Karpas-422 (cell line): ENCODE measurements around the gene CPED1. TPM values are rescaled to one million over a fixed set of nuclear protein-coding genes. Genes with fewer than 3 reads are reported as not detected.

Experiments
- DNase-seq: peaks from one replicate; pipeline ENCODE4 v3.0.0-alpha.2; 2015
- H2AFZ ChIP-seq: fragments of 200-600 bp; sonication (generic); 2 replicates; pipeline ENCODE4 v1.6.1; 2014; ENCODE audit warnings: antibody characterized with exemption, low read length, mixed read lengths
- H3K27ac ChIP-seq: fragments of 200-600 bp; sonication (generic); 2 replicates; pipeline ENCODE4 v1.5.1; 2014; ENCODE audit warnings: mild to moderate bottlenecking, low read length, moderate library complexity
- H3K27me3 ChIP-seq: fragments of 200-600 bp; sonication (generic); 2 replicates; pipeline ENCODE4 v1.6.1; 2014; ENCODE audit warnings: low read length, mixed read lengths
- H3K36me3 ChIP-seq: fragments of 200-600 bp; sonication (generic); 2 replicates; pipeline ENCODE4 v1.6.1; 2014; ENCODE audit warnings: low read length, mixed read lengths; ENCODE audit not compliant: insufficient read depth
- H3K4me1 ChIP-seq: fragments of 200-600 bp; sonication (generic); 2 replicates; pipeline ENCODE4 v1.6.1; 2014; ENCODE audit warnings: mild to moderate bottlenecking, low read length, mixed read lengths
- H3K4me2 ChIP-seq: fragments of 200-600 bp; sonication (generic); 2 replicates; pipeline ENCODE4 v1.6.1; 2014; ENCODE audit warnings: low read length, low read depth, mild to moderate bottlenecking; ENCODE audit not compliant: poor library complexity, severe bottlenecking
- H3K4me3 ChIP-seq: fragments of 200-600 bp; sonication (generic); 2 replicates; pipeline ENCODE4 v1.5.1; 2014; ENCODE audit warnings: mild to moderate bottlenecking, antibody characterized with exemption, low read length, mixed read lengths
- H3K79me2 ChIP-seq: fragments of 200-600 bp; sonication (generic); 2 replicates; pipeline ENCODE4 v1.6.1; 2014; ENCODE audit warnings: mild to moderate bottlenecking, low read length, mixed read lengths
- H3K9ac ChIP-seq: fragments of 200-600 bp; sonication (generic); 2 replicates; pipeline ENCODE4 v1.6.0; 2014; ENCODE audit warnings: low read length
- H3K9me2 ChIP-seq: fragments of 200-600 bp; sonication (generic), shearing (Covaris generic); replicated peaks from 2 replicates; pipeline ENCODE4 v1.6.0; 2014; ENCODE audit warnings: mild to moderate bottlenecking, low read length, moderate library complexity; ENCODE audit not compliant: insufficient read depth
- H3K9me3 ChIP-seq: fragments of 300-700, 200-600 bp; sonication (generic); 2 replicates; pipeline ENCODE4 v1.6.1; 2014; ENCODE audit warnings: low read length, mixed read lengths
- H4K20me1 ChIP-seq: fragments of 200-600 bp; sonication (generic); 2 replicates; pipeline ENCODE4 v1.6.1; 2014; ENCODE audit warnings: mild to moderate bottlenecking, antibody characterized with exemption, low read length, low read depth; ENCODE audit not compliant: insufficient read depth
- total RNA-seq: library from RNA; depleted of rRNA; stranded (reverse); fragments of >200 nt; shearing (Covaris generic); gene quantifications from 2 replicates; pipeline ENCODE4 v1.2.3, GENCODE V29; 2014; ENCODE audit warnings: low replicate concordance

CPED1 gene
- total RNA-seq, 1 experiment from 2014 or later: 0.04 TPM

- Histone ChIP-seq H3K9me2 (no peaks in the 10 kb centered on the region), H2AFZ (no peak overlapping the region), H3K9ac (no peak overlapping the region), H3K79me2 (no peaks in the 10 kb centered on the region), H3K4me2 (no peak overlapping the region), H3K27ac (no peak overlapping the region), H3K4me3 (no peak overlapping the region), H3K27me3 (no peaks in the 10 kb centered on the region), H3K36me3 (no peaks in the 10 kb centered on the region), H3K4me1 (no peaks in the 10 kb centered on the region), H3K9me3 (no peaks in the 10 kb centered on the region), H4K20me1 (no peaks in the 10 kb centered on the region)
- DNase-seq: no peak
Observed at GRCh38 chr7:121300685-121301420, 312.3 kb downstream of the CPED1 start.

GRCh38 chr7:121301446-121302213, 313.1 kb downstream of the CPED1 start:
- no peak overlapping the region for H3K4me3 ChIP-seq
- H3K4me2 ChIP-seq: no peak overlapping the region
- no peak for DNase-seq
- H4K20me1 ChIP-seq: no peaks in the 10 kb centered on the region
- no peaks in the 10 kb centered on the region for H3K4me1 ChIP-seq
- no peaks in the 10 kb centered on the region for H3K27me3 ChIP-seq
- H3K79me2 ChIP-seq: no peaks in the 10 kb centered on the region
- no peaks in the 10 kb centered on the region for H3K36me3 ChIP-seq
- H3K9me2 ChIP-seq: no peaks in the 10 kb centered on the region
- H3K27ac ChIP-seq: no peak overlapping the region
- H3K9ac ChIP-seq: no peak overlapping the region
- H2AFZ ChIP-seq: no peak overlapping the region
- H3K9me3 ChIP-seq: no peaks in the 10 kb centered on the region

- Histone ChIP-seq H4K20me1 (no peaks in the 10 kb centered on the region), H3K79me2 (no peaks in the 10 kb centered on the region), H3K9me3 (no peaks in the 10 kb centered on the region), H2AFZ (no peak overlapping the region), H3K9ac (no peak overlapping the region), H3K27ac (no peak overlapping the region), H3K4me1 (no peaks in the 10 kb centered on the region), H3K36me3 (no peaks in the 10 kb centered on the region), H3K9me2 (no peaks in the 10 kb centered on the region), H3K4me2 (no peak overlapping the region), H3K27me3 (no peaks in the 10 kb centered on the region), H3K4me3 (no peak overlapping the region)
- no peak for DNase-seq
Observed at GRCh38 chr7:121302214-121302745, 313.8 kb downstream of the CPED1 start.

DNA sequence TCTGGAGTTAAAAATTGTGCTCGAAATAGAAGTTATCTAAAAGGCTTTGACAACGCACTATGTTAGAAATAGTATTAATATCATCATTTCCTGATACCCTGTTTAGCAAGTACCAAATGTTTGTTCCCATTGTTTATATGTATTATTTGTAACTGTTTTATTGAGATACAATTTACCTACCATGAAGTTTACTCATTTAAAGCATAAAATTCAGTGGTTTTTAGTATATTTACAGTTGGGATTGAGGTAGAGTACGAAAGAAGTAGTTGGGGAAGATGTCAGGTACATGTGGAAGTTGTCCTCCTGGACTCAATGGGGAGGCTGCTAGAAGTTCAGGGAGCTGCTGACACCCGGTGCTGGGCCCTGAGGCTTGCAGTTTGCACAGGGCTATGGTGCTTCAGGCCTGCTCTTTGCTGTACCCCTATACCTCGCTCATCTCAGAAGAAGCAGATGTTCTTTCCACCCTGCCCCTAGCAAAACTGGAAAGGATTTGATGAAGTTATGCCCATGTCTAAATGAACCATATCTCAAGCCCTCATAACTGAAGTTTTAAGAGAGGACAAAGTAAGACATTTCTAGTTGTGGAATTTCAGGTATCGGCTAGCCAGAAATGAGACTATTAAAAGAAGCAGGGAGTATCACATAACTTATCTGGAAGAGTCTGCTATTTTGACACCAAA, 315.1 kb downstream of the CPED1 start:
- no peak overlapping the region for H3K4me3 ChIP-seq
- H3K4me2 ChIP-seq: no peak overlapping the region
- H2AFZ ChIP-seq: no peak overlapping the region
- no peak for DNase-seq
- no peaks in the 10 kb centered on the region for H3K79me2 ChIP-seq
- H3K27ac ChIP-seq: no peak overlapping the region
- H3K36me3 ChIP-seq: no peaks in the 10 kb centered on the region
- H3K4me1 ChIP-seq: no peaks in the 10 kb centered on the region
- H3K9me3 ChIP-seq: no peaks in the 10 kb centered on the region
- H3K9me2 ChIP-seq: no peaks in the 10 kb centered on the region
- no peaks in the 10 kb centered on the region for H3K27me3 ChIP-seq
- no peaks in the 10 kb centered on the region for H4K20me1 ChIP-seq
- H3K9ac ChIP-seq: no peak overlapping the region

GRCh38 chr7:121304102-121304658, 315.7 kb downstream of the CPED1 start:
- Histone ChIP-seq H3K79me2 (no peaks in the 10 kb centered on the region), H3K36me3 (no peaks in the 10 kb centered on the region), H2AFZ (no peak overlapping the region), H3K27ac (no peak overlapping the region), H3K27me3 (no peaks in the 10 kb centered on the region), H3K4me2 (no peak overlapping the region), H3K9ac (no peak overlapping the region), H4K20me1 (no peaks in the 10 kb centered on the region), H3K4me1 (no peaks in the 10 kb centered on the region), H3K9me3 (no peaks in the 10 kb centered on the region), H3K9me2 (no peaks in the 10 kb centered on the region), H3K4me3 (no peak overlapping the region)
- DNase-seq: no peak

DNA sequence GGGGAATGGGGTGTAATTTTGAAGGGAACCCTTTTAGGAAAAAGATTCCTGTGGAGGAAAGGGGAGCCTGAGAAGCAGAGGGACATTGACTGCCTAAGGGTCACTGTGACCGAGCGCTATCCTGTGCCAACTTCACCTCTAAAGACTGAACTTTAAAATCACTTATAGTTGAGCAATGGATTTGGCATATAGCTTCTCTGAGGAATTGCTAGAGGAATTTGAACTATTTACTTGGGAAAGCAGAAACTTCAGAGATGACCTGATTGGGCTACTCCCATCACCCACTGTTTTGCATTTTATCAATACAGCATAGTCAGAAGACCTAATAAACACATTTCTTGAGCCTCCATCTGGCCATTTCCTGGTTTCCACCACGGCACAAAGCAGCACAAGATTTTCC, 316.6 kb downstream of the CPED1 start:
- Histone ChIP-seq H3K79me2 (no peaks in the 10 kb centered on the region), H3K27ac (no peak overlapping the region), H3K9ac (no peak overlapping the region), H4K20me1 (no peaks in the 10 kb centered on the region), H2AFZ (no peak overlapping the region), H3K9me2 (no peaks in the 10 kb centered on the region), H3K27me3 (no peaks in the 10 kb centered on the region), H3K4me3 (no peak overlapping the region), H3K9me3 (no peaks in the 10 kb centered on the region), H3K4me1 (no peaks in the 10 kb centered on the region), H3K4me2 (no peak overlapping the region), H3K36me3 (no peaks in the 10 kb centered on the region)
- no peak for DNase-seq

GRCh38 chr7:121306565-121306964, 318.1 kb downstream of the CPED1 start:
- Histone ChIP-seq H2AFZ (no peak overlapping the region), H3K9me3 (no peaks in the 10 kb centered on the region), H3K4me3 (no peak overlapping the region), H3K9ac (no peak overlapping the region), H3K36me3 (no peaks in the 10 kb centered on the region), H3K9me2 (no peaks in the 10 kb centered on the region), H3K79me2 (no peaks in the 10 kb centered on the region), H3K4me2 (no peak overlapping the region), H3K4me1 (no peaks in the 10 kb centered on the region), H4K20me1 (no peaks in the 10 kb centered on the region), H3K27me3 (no peaks in the 10 kb centered on the region), H3K27ac (no peak overlapping the region)
- DNase-seq: no peak
